GM21723 (cell line): ENCODE measurements around the gene RTEL1.
A peak's percentile ranks its signal among the peaks of the same experiment; 100 is the strongest.

ENCODE experiments used
- ATAC-seq: cut with Tn5 transposase; IDR thresholded peaks from one replicate; pipeline ENCODE4 v1.9.1; 2021; ENCODE audit warnings: mild to moderate bottlenecking, moderate library complexity; ENCODE audit not compliant: unreplicated experiment

The RTEL1 gene

DNA sequence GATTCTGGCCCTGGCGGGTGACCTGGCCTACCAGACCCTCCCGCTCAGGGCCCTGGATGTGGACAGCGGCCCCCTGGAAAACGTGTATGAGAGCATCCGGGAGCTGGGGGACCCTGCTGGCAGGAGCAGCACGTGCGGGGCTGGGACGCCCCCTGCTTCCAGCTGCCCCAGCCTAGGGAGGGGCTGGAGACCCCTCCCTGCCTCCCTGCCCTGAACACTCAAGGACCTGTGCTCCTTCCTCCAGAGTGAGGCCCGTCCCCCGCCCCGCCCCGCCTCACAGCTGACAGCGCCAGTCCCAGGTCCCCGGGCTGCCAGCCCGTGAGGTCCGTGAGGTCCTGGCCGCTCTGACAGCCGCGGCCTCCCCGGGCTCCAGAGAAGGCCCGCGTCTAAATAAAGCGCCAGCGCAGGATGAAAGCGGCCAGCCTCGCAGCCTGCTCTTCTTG, 80.6 kb downstream of the RTEL1 start:
- ATAC-seq = no peak

GRCh38 chr20:63739130-63740069, 81.3 kb downstream of the RTEL1 start, which contains the start of gene SLC2A4RG:
TSS of gene SLC2A4RG (plus strand) at chr20:63739776. CDS start at chr20:63739913, 137 bp downstream.
- ATAC-seq = peak; percentile 46

- ATAC-seq = no peak
These were observed 82.0 kb downstream of the RTEL1 start for GRCh38 chr20:63740070-63740626.

GRCh38 chr20:63740627-63741353, 82.7 kb downstream of the RTEL1 start:
- no peak for ATAC-seq

- ATAC-seq = no peak
These were observed 83.2 kb downstream of the RTEL1 start for GRCh38 chr20:63741354-63741675.

DNA sequence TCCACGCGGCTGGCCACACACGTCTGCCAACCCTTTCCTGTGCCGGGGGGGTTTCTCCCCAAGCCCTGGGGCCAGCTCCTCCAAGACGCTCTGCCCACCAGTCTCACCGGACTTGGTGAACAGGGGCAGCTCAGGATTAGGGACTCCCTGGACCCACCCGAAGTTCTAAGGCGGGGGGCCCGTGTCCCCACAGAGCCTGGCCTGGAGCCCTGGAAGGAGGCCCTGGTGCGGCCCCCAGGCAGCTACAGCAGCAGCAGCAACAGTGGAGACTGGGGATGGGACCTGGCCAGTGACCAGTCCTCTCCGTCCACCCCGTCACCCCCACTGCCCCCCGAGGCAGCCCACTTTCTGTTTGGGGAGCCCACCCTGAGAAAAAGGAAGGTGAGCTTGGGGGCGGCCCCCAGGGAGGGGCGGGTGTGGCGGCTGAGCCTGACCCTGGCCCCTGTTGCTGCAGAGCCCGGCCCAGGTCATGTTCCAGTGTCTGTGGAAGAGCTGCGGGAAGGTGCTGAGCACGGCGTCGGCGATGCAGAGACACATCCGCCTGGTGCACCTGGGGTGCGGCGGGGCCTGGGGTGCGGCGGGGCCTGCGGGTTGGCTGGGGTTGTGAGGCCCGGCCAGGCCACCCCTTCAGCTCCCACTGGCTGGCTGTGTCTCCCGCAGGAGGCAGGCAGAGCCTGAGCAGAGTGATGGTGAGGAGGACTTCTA, 83.7 kb downstream of the RTEL1 start:
- no peak for ATAC-seq

DNA sequence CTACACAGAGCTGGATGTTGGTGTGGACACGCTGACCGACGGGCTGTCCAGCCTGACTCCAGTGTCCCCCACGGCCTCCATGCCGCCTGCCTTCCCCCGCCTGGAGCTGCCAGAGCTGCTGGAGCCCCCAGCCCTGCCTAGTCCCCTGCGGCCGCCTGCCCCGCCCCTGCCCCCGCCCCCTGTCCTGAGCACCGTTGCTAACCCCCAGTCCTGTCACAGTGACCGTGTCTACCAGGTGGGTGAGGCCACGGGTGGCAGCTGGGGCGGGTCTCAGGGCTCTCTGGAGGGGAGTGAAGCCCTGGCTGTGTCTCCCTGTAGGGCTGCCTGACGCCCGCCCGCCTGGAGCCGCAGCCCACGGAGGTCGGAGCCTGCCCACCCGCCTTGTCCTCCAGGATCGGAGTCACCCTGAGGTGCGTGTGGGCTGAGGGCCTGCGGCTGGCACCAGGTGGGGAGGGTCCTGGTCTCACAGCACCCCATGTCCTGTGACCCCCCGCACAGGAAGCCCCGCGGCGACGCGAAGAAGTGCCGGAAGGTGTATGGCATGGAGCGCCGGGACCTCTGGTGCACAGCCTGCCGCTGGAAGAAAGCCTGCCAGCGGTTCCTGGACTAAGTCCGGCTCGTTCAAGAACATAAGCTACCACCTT, 84.4 kb downstream of the RTEL1 start:
- no peak for ATAC-seq

DNA sequence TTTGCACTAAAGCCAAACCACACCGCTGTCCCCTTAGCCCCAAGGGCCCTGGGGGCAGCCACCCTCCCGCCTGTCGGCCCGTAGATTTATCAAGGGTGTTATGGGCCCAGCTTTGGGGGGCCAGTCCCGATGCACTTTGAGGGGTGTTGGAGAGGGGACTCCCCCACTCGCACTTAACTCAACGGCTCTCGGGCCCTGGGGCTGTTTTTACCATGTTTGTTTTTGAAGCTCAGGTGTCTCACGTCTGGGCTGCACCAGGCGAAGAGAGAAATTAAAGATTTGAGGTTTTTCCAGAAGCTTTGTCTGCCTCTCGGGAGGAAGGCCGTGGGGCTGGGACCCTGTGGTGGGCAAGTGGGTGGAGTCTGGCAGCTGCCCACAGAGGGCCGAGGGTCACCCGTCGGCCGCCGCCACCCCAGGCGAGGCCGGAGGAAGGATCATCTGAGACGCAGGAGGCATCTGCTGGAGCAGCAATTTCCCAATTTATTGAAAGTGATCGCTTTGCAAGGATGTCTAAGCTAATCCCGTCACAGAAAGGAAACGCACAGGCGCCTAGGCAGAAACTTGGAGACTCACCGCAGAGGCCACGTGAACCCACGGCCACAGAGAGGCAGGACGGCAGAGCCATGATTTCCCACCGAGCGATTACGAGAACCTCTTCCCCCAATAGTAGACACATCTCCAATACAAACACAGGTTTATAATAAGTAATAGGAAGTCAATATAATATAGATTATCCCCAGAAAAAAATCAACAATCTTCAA, 85.3 kb downstream of the RTEL1 start:
- ATAC-seq = no peak

GRCh38 chr20:63744158-63744557, 86.0 kb downstream of the RTEL1 start:
- no peak for ATAC-seq

- no peak for ATAC-seq
These were observed 86.7 kb downstream of the RTEL1 start for GRCh38 chr20:63744574-63745423.

GRCh38 chr20:63745424-63745805, 87.3 kb downstream of the RTEL1 start:
- no peak for ATAC-seq
